Neural cell (in vitro differentiated cells): Measurements from ENCODE around the gene DLAT.

Source experiments
- CTCF ChIP-seq: fragments of 450-650 bp; IDR thresholded peaks from 2 replicates; pipeline ENCODE4 v1.5.1; 2014; ENCODE audit warnings: antibody characterized with exemption, mild to moderate bottlenecking, moderate library complexity; ENCODE audit not compliant: poor library complexity, severe bottlenecking
- EZH2 ChIP-seq: fragments of 200-600, 300-800 bp; shearing (Covaris generic), sonication (generic); IDR thresholded peaks from 2 replicates; pipeline ENCODE4 v1.6.1; 2014; ENCODE audit warnings: antibody characterized with exemption, low read length, borderline replicate concordance, mild to moderate bottlenecking; ENCODE audit not compliant: insufficient read depth, poor library complexity, severe bottlenecking
- POLR2AphosphoS5 ChIP-seq: IDR thresholded peaks from 2 replicates; pipeline ENCODE4 v1.6.1; 2012
- RAD21 ChIP-seq: fragments of 450-650 bp; conservative IDR thresholded peaks from 2 replicates; pipeline ENCODE4 v1.6.1; 2014; ENCODE audit warnings: antibody characterized with exemption, mild to moderate bottlenecking, moderate library complexity
- SMC3 ChIP-seq: fragments of 450-650 bp; conservative IDR thresholded peaks from 2 replicates; pipeline ENCODE4 v1.6.1; 2014; ENCODE audit warnings: antibody characterized with exemption, mild to moderate bottlenecking, moderate library complexity; ENCODE audit not compliant: poor library complexity
- TF ChIP-seq, protein P1 (sequence below): IDR thresholded peaks from 2 replicates; pipeline ENCODE4 v1.6.1; 2012; ENCODE audit warnings: borderline replicate concordance

DNA sequence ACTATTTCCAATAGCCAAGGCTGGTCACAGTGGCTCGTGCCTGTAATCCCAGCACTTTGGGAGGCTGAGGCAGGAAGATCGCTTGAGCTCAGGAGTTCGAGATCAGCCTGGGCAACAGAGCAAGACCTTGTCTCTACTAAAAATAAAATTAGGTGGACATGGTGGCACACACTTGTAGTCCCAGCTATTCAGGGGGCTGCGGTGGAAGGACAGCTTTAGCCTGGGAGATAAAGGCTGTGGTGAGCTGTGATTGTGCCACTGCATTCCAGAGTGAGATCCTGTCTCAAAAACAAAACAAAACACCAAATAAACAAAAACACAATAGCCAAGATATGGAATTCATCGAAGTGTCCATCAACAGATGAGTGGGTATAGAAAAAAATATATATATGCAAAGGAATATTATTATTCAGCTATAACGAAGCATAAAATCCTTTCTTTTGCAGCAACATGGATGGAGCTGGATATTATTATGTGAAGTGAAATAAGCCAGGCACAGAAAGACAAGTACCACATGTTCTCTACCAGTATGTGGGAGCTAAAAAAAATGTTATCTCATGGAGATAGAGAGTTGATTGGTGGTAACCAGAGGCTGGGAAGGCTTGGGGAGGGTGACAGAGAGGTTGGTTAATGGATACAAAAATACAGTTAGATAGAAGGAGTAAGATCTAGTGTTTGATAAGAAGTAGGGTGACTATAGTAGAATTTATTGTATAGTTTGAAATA is 22.6 kb upstream of the DLAT start:
- no peak for TF ChIP-seq CTCF
- TF ChIP-seq, protein P1, sequence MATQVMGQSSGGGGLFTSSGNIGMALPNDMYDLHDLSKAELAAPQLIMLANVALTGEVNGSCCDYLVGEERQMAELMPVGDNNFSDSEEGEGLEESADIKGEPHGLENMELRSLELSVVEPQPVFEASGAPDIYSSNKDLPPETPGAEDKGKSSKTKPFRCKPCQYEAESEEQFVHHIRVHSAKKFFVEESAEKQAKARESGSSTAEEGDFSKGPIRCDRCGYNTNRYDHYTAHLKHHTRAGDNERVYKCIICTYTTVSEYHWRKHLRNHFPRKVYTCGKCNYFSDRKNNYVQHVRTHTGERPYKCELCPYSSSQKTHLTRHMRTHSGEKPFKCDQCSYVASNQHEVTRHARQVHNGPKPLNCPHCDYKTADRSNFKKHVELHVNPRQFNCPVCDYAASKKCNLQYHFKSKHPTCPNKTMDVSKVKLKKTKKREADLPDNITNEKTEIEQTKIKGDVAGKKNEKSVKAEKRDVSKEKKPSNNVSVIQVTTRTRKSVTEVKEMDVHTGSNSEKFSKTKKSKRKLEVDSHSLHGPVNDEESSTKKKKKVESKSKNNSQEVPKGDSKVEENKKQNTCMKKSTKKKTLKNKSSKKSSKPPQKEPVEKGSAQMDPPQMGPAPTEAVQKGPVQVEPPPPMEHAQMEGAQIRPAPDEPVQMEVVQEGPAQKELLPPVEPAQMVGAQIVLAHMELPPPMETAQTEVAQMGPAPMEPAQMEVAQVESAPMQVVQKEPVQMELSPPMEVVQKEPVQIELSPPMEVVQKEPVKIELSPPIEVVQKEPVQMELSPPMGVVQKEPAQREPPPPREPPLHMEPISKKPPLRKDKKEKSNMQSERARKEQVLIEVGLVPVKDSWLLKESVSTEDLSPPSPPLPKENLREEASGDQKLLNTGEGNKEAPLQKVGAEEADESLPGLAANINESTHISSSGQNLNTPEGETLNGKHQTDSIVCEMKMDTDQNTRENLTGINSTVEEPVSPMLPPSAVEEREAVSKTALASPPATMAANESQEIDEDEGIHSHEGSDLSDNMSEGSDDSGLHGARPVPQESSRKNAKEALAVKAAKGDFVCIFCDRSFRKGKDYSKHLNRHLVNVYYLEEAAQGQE = no peak
- no peak for TF ChIP-seq EZH2
- no peak for TF ChIP-seq RAD21
- no peak for TF ChIP-seq POLR2AphosphoS5
- TF ChIP-seq SMC3 = no peak
